ENCODE data around the gene ITGA2. TPM values are rescaled to one million over a fixed set of nuclear protein-coding genes. Genes with fewer than 3 reads are reported as not detected.

The ITGA2 gene
- total and polyA plus RNA-seq, 4 donors, result 2.0 to 14.1 (median 4.6) TPM

GRCh38 chr5:53025487-53025886, 36.3 kb downstream of the ITGA2 start:
- Histone ChIP-seq H3K27ac (ENCODE audit: low read depth, low read length) (no peak overlapping the region), H3K27me3 (ENCODE audit: control insufficient read depth, insufficient read depth, low read length) (no peaks in the 10 kb centered on the region), H3K36me3 (ENCODE audit: control insufficient read depth, insufficient read depth, low read length) (no peaks in the 10 kb centered on the region), H3K4me3 (ENCODE audit: low read depth, low read length) (no peak overlapping the region), H3K9me3 (ENCODE audit: control insufficient read depth, insufficient read depth, low read length) (no peaks in the 10 kb centered on the region), H3K4me1 (ENCODE audit: control insufficient read depth, insufficient read depth, low read length) (no peaks in the 10 kb centered on the region)
- 15% methylated on average over 2 of the region's 5 CpGs for WGBS (ENCODE audit: insufficient coverage)
- peak in 1 of 6 donors; percentile 72 for DNase-seq (ENCODE audit: low read depth in 4 of 6, low spot score in 6 of 6)

DNA sequence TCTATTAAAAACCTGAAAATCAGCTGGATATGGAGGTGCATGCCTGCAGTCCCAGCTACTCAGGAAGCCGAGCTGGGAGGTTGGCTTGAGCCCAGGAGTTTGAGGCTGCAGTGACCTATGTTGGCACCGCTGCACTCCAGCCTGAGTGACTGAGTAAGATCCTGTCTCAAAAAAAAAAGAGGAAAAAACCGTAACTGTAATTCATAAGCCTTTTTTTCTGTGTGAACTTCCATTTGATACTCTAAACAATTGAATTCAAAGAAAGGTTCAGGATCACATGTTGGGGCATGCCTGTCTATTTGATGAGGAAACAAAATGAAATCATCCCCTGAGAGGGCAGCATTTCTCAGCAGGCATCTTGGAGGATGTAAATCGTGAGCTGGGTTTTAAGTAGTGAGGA, 38.8 kb downstream of the ITGA2 start:
- H3K27me3 ChIP-seq (ENCODE audit: control insufficient read depth, insufficient read depth, low read length), result no peaks in the 10 kb centered on the region
- H3K27ac ChIP-seq (ENCODE audit: low read depth, low read length), result no peak overlapping the region
- no peaks in the 10 kb centered on the region for H3K4me1 ChIP-seq (ENCODE audit: control insufficient read depth, insufficient read depth, low read length)

DNA sequence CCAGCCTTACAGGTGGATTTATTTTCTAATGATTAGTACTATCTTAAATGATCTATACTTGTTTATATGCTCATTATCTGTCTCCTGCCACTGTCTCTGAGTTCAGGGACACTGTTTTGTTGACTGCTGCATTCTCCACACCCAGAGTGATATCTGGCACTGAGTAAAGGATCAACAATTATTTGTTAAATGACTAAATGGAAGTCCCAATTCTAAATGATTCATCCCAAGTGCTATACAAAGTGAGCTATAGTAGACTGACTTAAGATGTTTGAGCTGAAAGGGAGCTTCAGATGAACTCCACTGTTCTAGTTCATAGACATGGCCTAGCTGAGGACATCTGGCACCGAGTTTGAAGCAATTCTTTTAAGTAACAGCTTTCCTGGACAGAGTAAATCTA, 40.5 kb downstream of the ITGA2 start:
- Histone ChIP-seq H3K36me3 (ENCODE audit: control insufficient read depth, insufficient read depth, low read length) (no peaks in the 10 kb centered on the region), H3K27ac (ENCODE audit: low read depth, low read length) (no peak overlapping the region), H3K27me3 (ENCODE audit: control insufficient read depth, insufficient read depth, low read length) (no peaks in the 10 kb centered on the region), H3K9me3 (ENCODE audit: control insufficient read depth, insufficient read depth, low read length) (no peaks in the 10 kb centered on the region), H3K4me1 (ENCODE audit: control insufficient read depth, insufficient read depth, low read length) (no peaks in the 10 kb centered on the region), H3K4me3 (ENCODE audit: low read depth, low read length) (no peak overlapping the region)
- 83% methylated on average over 1 of the region's 1 CpG for WGBS (ENCODE audit: insufficient coverage)
- DNase-seq (ENCODE audit: low read depth in 4 of 6, low spot score in 6 of 6), result no peak

More for the DNA sequence above, 38.8 kb downstream of the ITGA2 start:
- Histone ChIP-seq H3K9me3 (ENCODE audit: control insufficient read depth, insufficient read depth, low read length) (no peaks in the 10 kb centered on the region), H3K36me3 (ENCODE audit: control insufficient read depth, insufficient read depth, low read length) (no peaks in the 10 kb centered on the region), H3K4me3 (ENCODE audit: low read depth, low read length) (no peak overlapping the region)
- no peak for DNase-seq (ENCODE audit: low read depth in 4 of 6, low spot score in 6 of 6)
- WGBS (ENCODE audit: insufficient coverage), result 68% methylated on average over 3 of the region's 4 CpGs

- no peaks in the 10 kb centered on the region for H3K36me3 ChIP-seq (ENCODE audit: control insufficient read depth, insufficient read depth, low read length)
- H3K9me3 ChIP-seq (ENCODE audit: control insufficient read depth, insufficient read depth, low read length), result no peaks in the 10 kb centered on the region
- no peaks in the 10 kb centered on the region for H3K27me3 ChIP-seq (ENCODE audit: control insufficient read depth, insufficient read depth, low read length)
- no peak overlapping the region for H3K27ac ChIP-seq (ENCODE audit: low read depth, low read length)
- DNase-seq (ENCODE audit: low read depth in 4 of 6, low spot score in 6 of 6), result no peak
- no peaks in the 10 kb centered on the region for H3K4me1 ChIP-seq (ENCODE audit: control insufficient read depth, insufficient read depth, low read length)
- no peak overlapping the region for H3K4me3 ChIP-seq (ENCODE audit: low read depth, low read length)
- WGBS (ENCODE audit: insufficient coverage), result 86% methylated on average over 2 of the region's 2 CpGs
Observed at GRCh38 chr5:53030893-53031292, 41.7 kb downstream of the ITGA2 start.

DNA sequence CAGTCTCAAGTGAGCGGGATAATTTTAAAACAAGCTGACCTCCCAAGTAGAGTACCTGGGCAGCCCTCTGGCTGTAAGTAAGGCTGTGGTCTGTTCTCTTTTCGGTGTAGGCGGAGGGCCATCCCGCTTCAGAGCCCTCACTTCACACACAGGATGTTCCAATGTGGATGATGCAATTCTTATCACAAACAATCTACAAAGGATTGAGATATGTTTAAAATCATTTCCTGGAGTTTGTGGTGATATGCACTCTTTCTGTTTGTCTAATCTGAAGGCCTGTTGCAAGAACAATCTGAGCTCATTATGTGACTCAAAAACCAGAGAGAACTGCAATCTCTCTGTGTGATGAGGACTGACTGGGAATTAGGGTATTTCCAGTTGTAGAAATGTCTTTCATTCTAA, 42.5 kb downstream of the ITGA2 start:
- no peaks in the 10 kb centered on the region for H3K9me3 ChIP-seq (ENCODE audit: control insufficient read depth, insufficient read depth, low read length)
- peak overlapping the region; percentile 35 for H3K27ac ChIP-seq (ENCODE audit: low read depth, low read length)
- H3K36me3 ChIP-seq (ENCODE audit: control insufficient read depth, insufficient read depth, low read length), result no peaks in the 10 kb centered on the region
- WGBS (ENCODE audit: insufficient coverage), result no CpG with 5 or more reads among the region's 4 CpGs
- no peaks in the 10 kb centered on the region for H3K27me3 ChIP-seq (ENCODE audit: control insufficient read depth, insufficient read depth, low read length)
- H3K4me3 ChIP-seq (ENCODE audit: low read depth, low read length), result no peak overlapping the region
- DNase-seq (ENCODE audit: low read depth in 4 of 6, low spot score in 6 of 6), result no peak
- no peaks in the 10 kb centered on the region for H3K4me1 ChIP-seq (ENCODE audit: control insufficient read depth, insufficient read depth, low read length)

GRCh38 chr5:53032188-53032587, 43.0 kb downstream of the ITGA2 start:
- WGBS (ENCODE audit: insufficient coverage), result no CpG with 5 or more reads among the region's 2 CpGs
- Histone ChIP-seq H3K4me1 (ENCODE audit: control insufficient read depth, insufficient read depth, low read length) (no peaks in the 10 kb centered on the region), H3K27ac (ENCODE audit: low read depth, low read length) (no peak overlapping the region), H3K27me3 (ENCODE audit: control insufficient read depth, insufficient read depth, low read length) (no peaks in the 10 kb centered on the region), H3K36me3 (ENCODE audit: control insufficient read depth, insufficient read depth, low read length) (no peaks in the 10 kb centered on the region), H3K9me3 (ENCODE audit: control insufficient read depth, insufficient read depth, low read length) (no peaks in the 10 kb centered on the region), H3K4me3 (ENCODE audit: low read depth, low read length) (no peak overlapping the region)
- DNase-seq (ENCODE audit: low read depth in 4 of 6, low spot score in 6 of 6), result no peak

DNA sequence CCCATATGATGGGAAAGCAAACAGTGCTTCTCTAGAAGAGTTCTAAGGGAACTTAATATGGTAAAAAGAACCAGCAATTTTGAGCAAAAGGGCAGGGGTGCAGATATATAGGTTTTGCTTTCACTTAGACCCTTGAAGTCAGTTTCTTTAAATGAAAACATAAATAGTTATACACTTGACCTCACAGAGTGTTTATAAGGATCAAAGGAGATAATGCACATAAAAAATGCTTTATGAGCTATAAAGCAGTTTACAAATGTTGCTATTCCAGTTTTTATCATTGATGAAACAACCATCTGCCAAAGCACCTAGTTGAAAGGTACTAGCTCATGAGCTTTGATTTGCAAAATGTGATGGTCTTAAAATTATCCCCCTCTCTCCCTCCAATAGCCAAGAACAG, 45.7 kb downstream of the ITGA2 start:
- H3K4me1 ChIP-seq (ENCODE audit: control insufficient read depth, insufficient read depth, low read length), result no peaks in the 10 kb centered on the region
- H3K27ac ChIP-seq (ENCODE audit: low read depth, low read length), result no peak overlapping the region
- H3K4me3 ChIP-seq (ENCODE audit: low read depth, low read length), result no peak overlapping the region
- no peaks in the 10 kb centered on the region for H3K27me3 ChIP-seq (ENCODE audit: control insufficient read depth, insufficient read depth, low read length)
- no peaks in the 10 kb centered on the region for H3K9me3 ChIP-seq (ENCODE audit: control insufficient read depth, insufficient read depth, low read length)
- DNase-seq (ENCODE audit: low read depth in 4 of 6, low spot score in 6 of 6), result no peak
- no peaks in the 10 kb centered on the region for H3K36me3 ChIP-seq (ENCODE audit: control insufficient read depth, insufficient read depth, low read length)

DNA sequence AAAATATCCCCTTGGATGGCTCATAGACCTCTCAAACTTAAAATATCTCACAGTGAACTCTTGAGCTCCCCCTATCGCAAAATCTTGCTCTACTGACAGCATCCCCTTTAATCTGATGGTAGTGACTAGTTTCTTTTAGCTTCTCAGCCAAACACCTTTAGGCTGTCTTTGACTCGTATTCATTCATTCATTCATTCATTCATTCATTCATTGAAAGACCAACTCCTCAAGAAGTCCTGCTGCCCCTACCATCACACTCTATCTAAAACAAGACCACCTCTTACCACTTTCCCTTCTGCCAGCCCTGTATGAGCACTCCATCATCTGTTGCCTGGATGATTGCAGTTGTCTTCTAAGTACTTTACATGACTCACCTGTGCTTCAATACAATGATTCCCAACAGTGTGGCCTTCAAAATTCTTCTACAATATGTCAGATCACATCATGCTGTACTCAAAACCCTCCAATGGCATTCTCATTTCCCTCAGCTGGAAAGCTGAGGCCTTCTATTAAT, 46.8 kb downstream of the ITGA2 start:
- no peak overlapping the region for H3K27ac ChIP-seq (ENCODE audit: low read depth, low read length)
- DNase-seq (ENCODE audit: low read depth in 4 of 6, low spot score in 6 of 6), result no peak
- WGBS (ENCODE audit: insufficient coverage), result 51% methylated on average over 2 of the region's 2 CpGs

DNA sequence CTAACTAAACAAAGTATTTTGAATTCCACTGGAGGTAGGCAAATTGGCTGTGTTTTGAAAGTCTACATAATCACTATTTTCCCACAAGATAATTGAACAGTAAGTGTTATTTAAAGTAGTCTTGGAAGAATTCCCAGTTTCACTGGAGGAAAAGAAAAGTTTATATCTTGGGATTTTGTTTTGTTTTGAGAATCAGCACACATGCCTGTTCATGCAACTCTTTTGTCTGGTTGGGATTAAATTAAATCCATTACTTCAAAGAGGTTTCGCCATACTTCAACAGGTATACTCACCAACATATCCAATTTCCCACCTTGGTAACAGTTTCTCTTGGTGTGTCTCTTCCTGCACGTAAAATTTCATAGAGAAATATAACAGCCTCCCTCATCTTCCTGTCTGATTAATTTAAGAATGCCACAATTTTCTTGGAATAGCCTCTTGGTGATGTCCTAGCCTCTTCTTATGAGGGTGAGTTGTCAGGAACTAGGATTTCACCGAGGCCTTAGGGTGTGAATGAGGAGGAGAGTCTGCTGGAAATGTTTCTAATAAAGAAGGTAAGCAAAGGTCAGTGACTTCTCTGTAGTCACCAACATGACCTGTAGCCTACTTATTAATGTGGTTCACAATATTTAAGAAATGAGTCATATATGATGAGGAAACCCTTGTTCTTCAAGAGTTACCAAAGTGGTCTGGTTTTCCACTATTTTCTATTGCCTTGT, 48.1 kb downstream of the ITGA2 start:
- Histone ChIP-seq H3K9me3 (ENCODE audit: control insufficient read depth, insufficient read depth, low read length) (no peaks in the 10 kb centered on the region), H3K27me3 (ENCODE audit: control insufficient read depth, insufficient read depth, low read length) (no peaks in the 10 kb centered on the region), H3K36me3 (ENCODE audit: control insufficient read depth, insufficient read depth, low read length) (no peaks in the 10 kb centered on the region), H3K27ac (ENCODE audit: low read depth, low read length) (no peak overlapping the region), H3K4me1 (ENCODE audit: control insufficient read depth, insufficient read depth, low read length) (no peaks in the 10 kb centered on the region), H3K4me3 (ENCODE audit: low read depth, low read length) (no peak overlapping the region)
- no CpG with 5 or more reads among the region's 3 CpGs for whole genome bisulfite sequencing (ENCODE audit: insufficient coverage)
- peak in 1 of 6 donors; percentile 13 for DNase-seq (ENCODE audit: low read depth in 4 of 6, low spot score in 6 of 6)

More for the DNA sequence above, 46.8 kb downstream of the ITGA2 start:
- Histone ChIP-seq H3K36me3 (ENCODE audit: control insufficient read depth, insufficient read depth, low read length) (no peaks in the 10 kb centered on the region), H3K4me1 (ENCODE audit: control insufficient read depth, insufficient read depth, low read length) (no peaks in the 10 kb centered on the region), H3K27me3 (ENCODE audit: control insufficient read depth, insufficient read depth, low read length) (no peaks in the 10 kb centered on the region), H3K9me3 (ENCODE audit: control insufficient read depth, insufficient read depth, low read length) (no peaks in the 10 kb centered on the region), H3K4me3 (ENCODE audit: low read depth, low read length) (no peak overlapping the region)

GRCh38 chr5:53038196-53038847, 49.2 kb downstream of the ITGA2 start:
- no peaks in the 10 kb centered on the region for H3K9me3 ChIP-seq (ENCODE audit: control insufficient read depth, insufficient read depth, low read length)
- H3K4me1 ChIP-seq (ENCODE audit: control insufficient read depth, insufficient read depth, low read length), result no peaks in the 10 kb centered on the region
- no peak overlapping the region for H3K27ac ChIP-seq (ENCODE audit: low read depth, low read length)
- WGBS (ENCODE audit: insufficient coverage), result 89% methylated on average over 3 of the region's 5 CpGs
- no peak overlapping the region for H3K4me3 ChIP-seq (ENCODE audit: low read depth, low read length)
- DNase-seq (ENCODE audit: low read depth in 4 of 6, low spot score in 6 of 6), result no peak
- no peaks in the 10 kb centered on the region for H3K36me3 ChIP-seq (ENCODE audit: control insufficient read depth, insufficient read depth, low read length)
- no peaks in the 10 kb centered on the region for H3K27me3 ChIP-seq (ENCODE audit: control insufficient read depth, insufficient read depth, low read length)
